GM23338 (cell line): Measurements from ENCODE around the gene ADGRL3. TPM values are rescaled to one million over a fixed set of nuclear protein-coding genes. Genes with fewer than 3 reads are reported as not detected.
"Not testable (repeated sequence)": the region's sequence is repeated elsewhere in the genome, so short reads cannot be mapped to it uniquely, and the experiment has no call there.

ENCODE experiments used
- ATAC-seq: fragments of 200-7000 bp; cut with Tn5 transposase; 3 replicates; pipeline ENCODE4 v1.9.1; 2020
- DNase-seq: peaks from one replicate; pipeline ENCODE4 v3.0.0-alpha.2; 2015; ENCODE audit warnings: low spot score
- H2AFZ ChIP-seq: fragments of 200-600 bp; sonication (generic); 2 replicates; pipeline ENCODE4 v1.8.0; 2016; ENCODE audit warnings: antibody characterized with exemption, mild to moderate bottlenecking, moderate library complexity
- H3F3A ChIP-seq: fragments of 200-600 bp; sonication (generic); replicated peaks from 2 replicates; pipeline ENCODE4 v1.8.0; 2017; ENCODE audit warnings: antibody characterized with exemption, mixed run types, low read depth
- H3K27ac ChIP-seq: fragments of 200-600 bp; sonication (generic); 2 replicates; pipeline ENCODE4 v1.6.1; 2016; ENCODE audit warnings: low read depth
- H3K27me3 ChIP-seq: fragments of 200-600 bp; sonication (generic); 2 replicates; pipeline ENCODE4 v1.8.0; 2016; ENCODE audit warnings: mild to moderate bottlenecking, mixed run types, moderate library complexity; ENCODE audit not compliant: insufficient read depth
- H3K36me3 ChIP-seq: fragments of 200-600 bp; sonication (generic); 2 replicates; pipeline ENCODE4 v1.8.0; 2016; ENCODE audit warnings: mild to moderate bottlenecking; ENCODE audit not compliant: insufficient read depth
- H3K4me1 ChIP-seq: fragments of 200-600 bp; sonication (generic); 2 replicates; pipeline ENCODE4 v1.8.0; 2016; ENCODE audit warnings: mild to moderate bottlenecking, moderate library complexity; ENCODE audit not compliant: insufficient read depth
- H3K4me2 ChIP-seq: fragments of 200-600 bp; sonication (generic); 2 replicates; pipeline ENCODE4 v1.7.1; 2017; ENCODE audit warnings: mixed run types
- H3K4me3 ChIP-seq: fragments of 200-600 bp; sonication (generic); 2 replicates; pipeline ENCODE4 v1.6.1; 2016; ENCODE audit warnings: mixed run types
- H3K79me2 ChIP-seq: fragments of 200-600 bp; sonication (generic); replicated peaks from 2 replicates; pipeline ENCODE4 v1.8.0; 2017; ENCODE audit warnings: mild to moderate bottlenecking; ENCODE audit not compliant: insufficient read depth
- H3K9me2 ChIP-seq: fragments of 200-600 bp; sonication (generic); 2 replicates; pipeline ENCODE4 v1.8.0; 2017; ENCODE audit not compliant: insufficient read depth
- H4K20me1 ChIP-seq: fragments of 200-600 bp; sonication (generic); replicated peaks from 2 replicates; pipeline ENCODE4 v1.8.0; 2017; ENCODE audit warnings: mild to moderate bottlenecking; ENCODE audit not compliant: insufficient read depth
- H3K27ac Mint-ChIP-seq: 2 replicates; pipeline ENCODE4 v1.8.0; 2020; ENCODE audit warnings: inconsistent platforms, mild to moderate bottlenecking, moderate library complexity, mixed read lengths
- H3K27me3 Mint-ChIP-seq: 3 replicates; pipeline ENCODE4 v1.8.0; 2022; ENCODE audit warnings: low read depth, mild to moderate bottlenecking, moderate library complexity, mixed read lengths, inconsistent platforms; ENCODE audit not compliant: insufficient read depth, poor library complexity
- H3K36me3 Mint-ChIP-seq: 3 replicates; pipeline ENCODE4 v1.8.0; 2021; ENCODE audit warnings: low read depth, mild to moderate bottlenecking, inconsistent platforms, moderate library complexity, mixed read lengths
- H3K4me1 Mint-ChIP-seq: 3 replicates; pipeline ENCODE4 v1.8.0; 2020; ENCODE audit warnings: mild to moderate bottlenecking, inconsistent platforms, mixed read lengths
- H3K4me3 Mint-ChIP-seq: 3 replicates; pipeline ENCODE4 v1.8.0; 2021; ENCODE audit warnings: moderate library complexity, mild to moderate bottlenecking, inconsistent platforms, mixed read lengths
- H3K9me3 Mint-ChIP-seq: 3 replicates; pipeline ENCODE4 v1.8.0; 2020; ENCODE audit warnings: moderate library complexity, mild to moderate bottlenecking, inconsistent platforms, mixed read lengths
- CREB1 ChIP-seq: fragments of 250-450 bp; sonication (Bioruptor Pico); IDR thresholded peaks from 2 replicates; pipeline ENCODE4 v1.5.0; 2020; ENCODE audit warnings: low read depth, mild to moderate bottlenecking, moderate library complexity
- NANOG ChIP-seq: IDR thresholded peaks from 2 replicates; pipeline ENCODE4 v1.6.1; 2016; ENCODE audit warnings: antibody characterized with exemption, borderline replicate concordance
- POLR2AphosphoS5 ChIP-seq: IDR thresholded peaks from 2 replicates; pipeline ENCODE4 v1.6.1; 2016; ENCODE audit warnings: antibody characterized with exemption, low read depth
- STAT1 ChIP-seq: IDR thresholded peaks from one replicate; pipeline ENCODE4 v1.6.1; 2016; ENCODE audit warnings: antibody characterized with exemption; ENCODE audit not compliant: unreplicated experiment
- ZNF114 ChIP-seq: fragments of 250-450 bp; sonication (Bioruptor Pico); IDR thresholded peaks from 2 replicates; pipeline ENCODE4 v1.5.0; 2020; ENCODE audit warnings: mild to moderate bottlenecking, moderate library complexity
- polyA plus RNA-seq: library from polyadenylated mRNA; unstranded; fragments of >200 nt; fragmentation: Nextera tagmentation; extraction: Ambion mirVana; gene quantifications from 2 replicates; pipeline ENCODE4 v1.2.1, GENCODE V29; 2016
- total RNA-seq: library from RNA; depleted of rRNA; stranded (reverse); fragments of >200 nt; shearing (Covaris generic); gene quantifications from 2 replicates; pipeline ENCODE4 v1.2.3, GENCODE V29; 2014
- TF ChIP-seq, protein P1 (sequence below): IDR thresholded peaks from 2 replicates; pipeline ENCODE4 v1.6.1; 2016; ENCODE audit warnings: antibody characterized with exemption
- TF ChIP-seq, protein P2 (sequence below): IDR thresholded peaks from one replicate; pipeline ENCODE4 v1.6.1; 2018; ENCODE audit warnings: antibody characterized with exemption; ENCODE audit not compliant: unreplicated experiment

Gene ADGRL3
- total and polyA plus RNA-seq, 2 experiments from 2014 or later, result 9.7 to 16.5 TPM

DNA sequence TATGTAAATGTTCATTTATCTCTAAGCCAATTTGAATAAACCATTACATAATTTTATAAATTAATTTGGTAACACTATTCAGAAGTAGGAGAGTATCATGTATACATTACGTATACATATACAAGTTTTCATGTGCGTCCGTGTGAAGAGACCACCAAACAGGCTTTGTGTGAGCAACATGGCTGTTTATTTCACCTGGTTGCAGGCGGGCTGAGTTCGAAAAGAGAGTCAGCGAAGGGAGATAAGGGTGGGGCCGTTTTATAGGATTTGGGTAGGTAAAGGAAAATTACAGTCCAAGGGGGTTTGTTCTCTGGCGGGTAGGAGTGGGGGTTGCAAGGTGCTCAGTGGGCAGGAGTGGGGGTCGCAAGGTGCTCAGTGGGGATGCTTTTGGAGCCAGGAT lies 564.0 kb downstream of the ADGRL3 start:
- H3K4me1 ChIP-seq, ATAC-seq, DNase-seq, H3K9me2 ChIP-seq, H2AFZ ChIP-seq: not testable (repeated sequence)
- Mint-ChIP-seq H3K4me1 (peaks cover 19% of the 10 kb centered on the region), H3K9me3 (peaks cover 100% of the 10 kb centered on the region), H3K4me3 (peak overlapping the region; percentile 100), H3K27me3 (peaks cover 86% of the 10 kb centered on the region), H3K36me3 (peaks cover 100% of the 10 kb centered on the region), H3K27ac (peak overlapping the region; percentile 81)
- H3K27ac ChIP-seq, result peak overlapping the region; percentile 73
- H4K20me1 ChIP-seq, result peaks cover 11% of the 10 kb centered on the region; the same call in 1 of the 2 replicates
- peaks cover 57% of the 10 kb centered on the region for H3K79me2 ChIP-seq
- peaks cover 55% of the 10 kb centered on the region for H3F3A ChIP-seq
- H3K4me3 ChIP-seq, result peak overlapping the region; percentile 82
- H3K36me3 ChIP-seq, result peaks cover 92% of the 10 kb centered on the region
- peak; percentile 59 for TF ChIP-seq POLR2AphosphoS5
- peaks cover 23% of the 10 kb centered on the region for H3K27me3 ChIP-seq
- H3K4me2 ChIP-seq, result peak overlapping the region; percentile 59

DNA sequence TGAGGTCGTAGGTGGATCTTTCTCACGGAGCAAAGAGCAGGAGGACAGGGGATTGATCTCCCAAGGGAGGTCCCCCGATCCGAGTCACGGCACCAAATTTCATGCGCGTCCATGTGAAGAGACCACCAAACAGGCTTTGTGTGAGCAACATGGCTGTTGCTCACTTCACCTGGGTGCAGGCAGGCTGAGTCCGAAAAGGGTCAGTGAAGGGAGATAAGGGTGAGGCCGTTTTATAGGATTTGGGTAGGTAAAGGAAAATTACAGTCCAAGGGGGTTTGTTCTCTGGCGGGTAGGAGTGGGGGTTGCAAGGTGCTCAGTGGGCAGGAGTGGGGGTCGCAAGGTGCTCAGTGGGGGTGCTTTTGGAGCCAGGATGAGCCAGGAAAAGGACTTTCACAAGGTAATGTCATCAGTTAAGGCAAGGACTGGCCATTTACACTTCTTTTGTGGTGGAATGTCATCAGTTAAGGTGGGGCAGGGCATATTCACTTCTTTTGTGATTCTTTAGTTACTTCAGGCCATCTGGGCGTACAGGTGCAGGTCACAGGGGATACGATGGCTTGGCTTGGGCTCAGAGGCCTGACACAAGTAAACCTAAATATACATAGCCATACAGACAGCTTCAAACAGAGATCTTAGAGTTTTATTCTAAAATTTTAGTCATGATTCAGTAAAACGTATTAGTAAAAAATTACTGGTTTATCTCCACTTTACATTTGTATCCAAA lies 569.5 kb downstream of the ADGRL3 start:
- H3K27ac ChIP-seq, result peak overlapping the region; percentile 98
- Mint-ChIP-seq H3K27ac (peak overlapping the region; percentile 100), H3K4me1 (peaks cover 55% of the 10 kb centered on the region)

DNA sequence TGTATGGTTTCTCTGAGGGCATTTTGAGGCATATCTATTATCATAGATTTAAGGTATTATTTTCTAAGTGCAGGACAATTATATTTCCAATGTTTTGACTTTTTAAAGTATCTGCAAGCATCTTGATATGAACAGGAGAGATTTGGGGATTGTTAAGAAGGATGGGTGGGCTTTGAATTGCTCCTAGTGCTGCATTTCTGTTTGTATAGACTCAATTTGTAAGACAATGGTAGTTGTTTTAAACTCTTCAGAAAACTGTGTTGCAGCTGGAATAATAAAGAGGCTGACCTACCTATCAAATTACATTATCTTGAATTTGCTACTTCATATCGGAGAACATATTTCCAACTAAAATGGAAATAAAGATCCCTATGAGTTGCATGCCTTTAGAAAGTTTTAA lies 570.3 kb downstream of the ADGRL3 start:
- Histone ChIP-seq H3K27me3 (no peaks in the 10 kb centered on the region), H3K4me1 (peaks cover 40% of the 10 kb centered on the region), H4K20me1 (no peaks in the 10 kb centered on the region), H2AFZ (no peak overlapping the region), H3K27ac (peak overlapping the region; percentile 93), H3F3A (peaks cover 6% of the 10 kb centered on the region; the same call in 1 of the 2 replicates), H3K36me3 (peaks cover 29% of the 10 kb centered on the region), H3K4me3 (peak overlapping the region; percentile 42), H3K79me2 (peaks cover 52% of the 10 kb centered on the region), H3K9me2 (no peaks in the 10 kb centered on the region), H3K4me2 (peak overlapping the region; percentile 58)
- Mint-ChIP-seq H3K27ac (peak overlapping the region; percentile 100), H3K27me3 (peaks cover 46% of the 10 kb centered on the region), H3K9me3 (peaks cover 43% of the 10 kb centered on the region), H3K4me1 (peaks cover 58% of the 10 kb centered on the region), H3K4me3 (peak overlapping the region; percentile 100), H3K36me3 (peaks cover 50% of the 10 kb centered on the region)
- ATAC-seq, result peak; percentile 64
- DNase-seq, result peak; percentile 71
- TF ChIP-seq, protein P1, sequence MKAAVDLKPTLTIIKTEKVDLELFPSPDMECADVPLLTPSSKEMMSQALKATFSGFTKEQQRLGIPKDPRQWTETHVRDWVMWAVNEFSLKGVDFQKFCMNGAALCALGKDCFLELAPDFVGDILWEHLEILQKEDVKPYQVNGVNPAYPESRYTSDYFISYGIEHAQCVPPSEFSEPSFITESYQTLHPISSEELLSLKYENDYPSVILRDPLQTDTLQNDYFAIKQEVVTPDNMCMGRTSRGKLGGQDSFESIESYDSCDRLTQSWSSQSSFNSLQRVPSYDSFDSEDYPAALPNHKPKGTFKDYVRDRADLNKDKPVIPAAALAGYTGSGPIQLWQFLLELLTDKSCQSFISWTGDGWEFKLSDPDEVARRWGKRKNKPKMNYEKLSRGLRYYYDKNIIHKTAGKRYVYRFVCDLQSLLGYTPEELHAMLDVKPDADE, result no peak
- no peak for TF ChIP-seq CREB1 (CRISPR knock-in tag)
- TF ChIP-seq NANOG, result peak; percentile 90
- TF ChIP-seq, protein P2, sequence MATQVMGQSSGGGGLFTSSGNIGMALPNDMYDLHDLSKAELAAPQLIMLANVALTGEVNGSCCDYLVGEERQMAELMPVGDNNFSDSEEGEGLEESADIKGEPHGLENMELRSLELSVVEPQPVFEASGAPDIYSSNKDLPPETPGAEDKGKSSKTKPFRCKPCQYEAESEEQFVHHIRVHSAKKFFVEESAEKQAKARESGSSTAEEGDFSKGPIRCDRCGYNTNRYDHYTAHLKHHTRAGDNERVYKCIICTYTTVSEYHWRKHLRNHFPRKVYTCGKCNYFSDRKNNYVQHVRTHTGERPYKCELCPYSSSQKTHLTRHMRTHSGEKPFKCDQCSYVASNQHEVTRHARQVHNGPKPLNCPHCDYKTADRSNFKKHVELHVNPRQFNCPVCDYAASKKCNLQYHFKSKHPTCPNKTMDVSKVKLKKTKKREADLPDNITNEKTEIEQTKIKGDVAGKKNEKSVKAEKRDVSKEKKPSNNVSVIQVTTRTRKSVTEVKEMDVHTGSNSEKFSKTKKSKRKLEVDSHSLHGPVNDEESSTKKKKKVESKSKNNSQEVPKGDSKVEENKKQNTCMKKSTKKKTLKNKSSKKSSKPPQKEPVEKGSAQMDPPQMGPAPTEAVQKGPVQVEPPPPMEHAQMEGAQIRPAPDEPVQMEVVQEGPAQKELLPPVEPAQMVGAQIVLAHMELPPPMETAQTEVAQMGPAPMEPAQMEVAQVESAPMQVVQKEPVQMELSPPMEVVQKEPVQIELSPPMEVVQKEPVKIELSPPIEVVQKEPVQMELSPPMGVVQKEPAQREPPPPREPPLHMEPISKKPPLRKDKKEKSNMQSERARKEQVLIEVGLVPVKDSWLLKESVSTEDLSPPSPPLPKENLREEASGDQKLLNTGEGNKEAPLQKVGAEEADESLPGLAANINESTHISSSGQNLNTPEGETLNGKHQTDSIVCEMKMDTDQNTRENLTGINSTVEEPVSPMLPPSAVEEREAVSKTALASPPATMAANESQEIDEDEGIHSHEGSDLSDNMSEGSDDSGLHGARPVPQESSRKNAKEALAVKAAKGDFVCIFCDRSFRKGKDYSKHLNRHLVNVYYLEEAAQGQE, result no peak
- TF ChIP-seq STAT1, result no peak

More for the DNA sequence above, 569.5 kb downstream of the ADGRL3 start:
- Histone ChIP-seq H3K4me2 (peak overlapping the region; percentile 80), H3K79me2 (peaks cover 52% of the 10 kb centered on the region), H3K36me3 (peaks cover 37% of the 10 kb centered on the region), H3K4me3 (peak overlapping the region; percentile 82), H3K4me1 (peaks cover 35% of the 10 kb centered on the region)
- not testable (repeated sequence) for H2AFZ ChIP-seq, H3F3A ChIP-seq, H3K9me2 ChIP-seq, H3K27me3 ChIP-seq, H4K20me1 ChIP-seq
- ATAC-seq (peak; percentile 62), DNase-seq (peak; percentile 64)
- peak overlapping the region; percentile 100 for H3K4me3 Mint-ChIP-seq
- H3K27me3 Mint-ChIP-seq, result peaks cover 53% of the 10 kb centered on the region
- H3K36me3 Mint-ChIP-seq, result peaks cover 52% of the 10 kb centered on the region
- TF ChIP-seq POLR2AphosphoS5, result peak; percentile 92
- peak; percentile 55; the same call in 1 of the 2 replicates for TF ChIP-seq ZNF114 (CRISPR knock-in tag)
- TF ChIP-seq NANOG, result peak; percentile 64; the same call in 1 of the 2 replicates
- peaks cover 50% of the 10 kb centered on the region for H3K9me3 Mint-ChIP-seq
